ENCODE data around the gene GPR62.

Gene GPR62

DNA sequence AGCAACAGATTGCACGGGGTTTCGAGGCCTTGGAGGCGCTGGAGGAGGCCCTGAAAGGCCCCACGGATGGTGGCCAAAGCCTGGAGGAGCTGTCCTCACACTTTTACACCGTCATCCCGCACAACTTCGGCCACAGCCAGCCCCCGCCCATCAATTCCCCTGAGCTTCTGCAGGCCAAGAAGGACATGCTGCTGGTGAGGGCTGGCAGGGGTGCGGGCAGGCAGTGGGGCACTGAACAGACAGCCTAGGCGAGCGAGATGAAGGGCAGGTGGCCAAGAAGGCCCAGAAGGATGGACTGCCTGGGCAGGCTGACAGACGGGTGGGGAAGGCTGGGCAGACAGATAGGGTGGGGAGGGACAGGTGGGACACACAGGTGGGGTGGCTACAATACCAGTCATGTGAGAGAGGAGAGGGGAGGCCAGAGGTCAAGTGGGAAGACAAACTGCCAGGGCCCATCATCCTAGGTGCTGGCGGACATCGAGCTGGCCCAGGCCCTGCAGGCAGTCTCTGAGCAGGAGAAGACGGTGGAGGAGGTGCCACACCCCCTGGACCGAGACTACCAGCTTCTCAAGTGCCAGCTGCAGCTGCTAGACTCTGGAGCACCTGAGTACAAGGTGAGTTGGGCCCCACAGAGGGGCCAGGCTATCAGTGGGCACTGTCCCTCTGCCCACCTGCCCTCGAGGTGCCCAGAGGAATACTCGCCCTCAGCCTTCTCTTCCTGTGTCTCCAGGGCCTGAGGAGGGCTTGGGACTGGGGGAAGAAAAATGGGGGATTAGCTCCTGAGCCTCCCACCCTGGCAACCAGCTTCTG is 9.9 kb upstream of the GPR62 start:
- Histone ChIP-seq H3K36me3 (peaks cover 0 to 50% (median 0%) of the 10 kb centered on the region in 3 donors), H3K9me3 (no peaks in the 10 kb centered on the region), H3K4me1 (peaks cover 0 to 28% (median 24%) of the 10 kb centered on the region in 4 donors), H3K4me3 (no peak overlapping the region), H3K27ac (no peak overlapping the region), H3K27me3 (no peaks in the 10 kb centered on the region)
- TF ChIP-seq, protein P1, sequence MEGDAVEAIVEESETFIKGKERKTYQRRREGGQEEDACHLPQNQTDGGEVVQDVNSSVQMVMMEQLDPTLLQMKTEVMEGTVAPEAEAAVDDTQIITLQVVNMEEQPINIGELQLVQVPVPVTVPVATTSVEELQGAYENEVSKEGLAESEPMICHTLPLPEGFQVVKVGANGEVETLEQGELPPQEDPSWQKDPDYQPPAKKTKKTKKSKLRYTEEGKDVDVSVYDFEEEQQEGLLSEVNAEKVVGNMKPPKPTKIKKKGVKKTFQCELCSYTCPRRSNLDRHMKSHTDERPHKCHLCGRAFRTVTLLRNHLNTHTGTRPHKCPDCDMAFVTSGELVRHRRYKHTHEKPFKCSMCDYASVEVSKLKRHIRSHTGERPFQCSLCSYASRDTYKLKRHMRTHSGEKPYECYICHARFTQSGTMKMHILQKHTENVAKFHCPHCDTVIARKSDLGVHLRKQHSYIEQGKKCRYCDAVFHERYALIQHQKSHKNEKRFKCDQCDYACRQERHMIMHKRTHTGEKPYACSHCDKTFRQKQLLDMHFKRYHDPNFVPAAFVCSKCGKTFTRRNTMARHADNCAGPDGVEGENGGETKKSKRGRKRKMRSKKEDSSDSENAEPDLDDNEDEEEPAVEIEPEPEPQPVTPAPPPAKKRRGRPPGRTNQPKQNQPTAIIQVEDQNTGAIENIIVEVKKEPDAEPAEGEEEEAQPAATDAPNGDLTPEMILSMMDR (IDR thresholded peaks at IDR 0.05): no peak
- peak in 1 of 2 donors; percentile 62 for DNase-seq
- intact Hi-C loops (cut with DNase I; ENCODE audit: low total_unique reads): no loop called here

DNA sequence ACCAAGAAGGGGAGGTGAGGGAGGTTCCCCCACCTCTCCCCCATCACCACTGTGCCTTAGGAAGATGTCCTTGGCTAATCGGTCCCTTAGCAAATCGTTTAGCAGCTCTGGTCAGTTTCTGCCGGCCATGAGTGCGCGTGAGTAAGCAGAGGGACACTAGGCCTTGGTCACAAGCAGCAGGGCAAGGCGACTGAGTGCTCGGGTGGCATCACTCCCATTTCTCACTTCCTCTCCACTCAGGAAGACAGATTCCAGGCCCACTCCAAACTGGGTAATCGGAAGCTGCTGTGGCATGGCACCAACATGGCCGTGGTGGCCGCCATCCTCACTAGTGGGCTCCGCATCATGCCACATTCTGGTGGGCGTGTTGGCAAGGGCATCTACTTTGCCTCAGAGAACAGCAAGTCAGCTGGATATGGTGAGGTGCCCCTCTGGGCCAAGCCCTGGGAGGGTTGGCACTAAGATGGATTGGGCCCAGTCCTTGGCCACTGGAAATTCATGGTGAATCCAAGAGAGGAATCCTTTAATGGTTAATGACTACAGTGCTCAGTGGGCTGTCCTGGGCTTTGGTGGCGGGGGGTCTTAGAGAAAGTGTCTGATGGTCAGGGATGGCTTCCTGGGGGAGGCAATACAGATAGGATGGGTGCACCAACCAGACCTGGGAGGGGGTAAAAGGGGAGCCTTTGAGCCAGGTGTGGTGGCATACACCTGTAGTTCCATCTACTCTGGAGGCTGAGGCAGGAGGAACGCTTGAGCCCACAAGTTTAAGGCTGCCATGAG is 9.1 kb upstream of the GPR62 start:
- Histone ChIP-seq H3K9me3 (no peaks in the 10 kb centered on the region), H3K27me3 (no peaks in the 10 kb centered on the region), H3K36me3 (peaks cover 0 to 50% (median 0%) of the 10 kb centered on the region in 3 donors), H3K4me1 (peaks cover 0 to 20% (median 16%) of the 10 kb centered on the region in 4 donors), H3K27ac (no peak overlapping the region), H3K4me3 (no peak overlapping the region)
- intact Hi-C loops (cut with DNase I; ENCODE audit: low total_unique reads): no loop called here
- peak in 1 of 2 donors; percentile 64 for DNase-seq
- TF ChIP-seq, protein P1 (IDR thresholded peaks at IDR 0.05): no peak

DNA sequence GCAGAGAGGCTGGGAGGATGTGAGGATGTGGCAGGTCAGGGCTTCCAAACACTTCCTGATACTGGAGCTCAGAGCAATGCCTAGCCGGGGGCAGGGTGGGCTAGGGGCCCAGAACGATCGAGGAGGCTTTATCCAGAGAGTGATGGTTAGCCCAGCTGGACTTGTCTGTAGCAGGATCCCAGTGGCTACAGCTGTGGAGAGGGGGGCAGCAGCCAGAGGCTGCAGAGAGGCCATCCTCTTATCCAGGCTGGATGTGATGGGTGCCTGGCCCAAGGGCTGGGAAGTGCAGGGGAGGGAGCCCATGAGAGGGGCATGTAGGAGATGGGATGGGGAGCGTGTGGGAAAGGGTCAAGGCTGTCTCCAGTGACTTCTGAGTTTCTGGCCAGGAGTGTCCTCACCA is 8.4 kb upstream of the GPR62 start:
- TF ChIP-seq, protein P1 (IDR thresholded peaks at IDR 0.05): no peak
- DNase-seq: peak in 1 of 2 donors; percentile 42
- Histone ChIP-seq H3K36me3 (peaks cover 0 to 50% (median 0%) of the 10 kb centered on the region in 3 donors), H3K9me3 (no peaks in the 10 kb centered on the region), H3K4me3 (no peak overlapping the region), H3K27ac (no peak overlapping the region), H3K4me1 (peaks cover 0 to 15% (median 12%) of the 10 kb centered on the region in 4 donors), H3K27me3 (no peaks in the 10 kb centered on the region)
- intact Hi-C loops (cut with DNase I; ENCODE audit: low total_unique reads): no loop called here

DNA sequence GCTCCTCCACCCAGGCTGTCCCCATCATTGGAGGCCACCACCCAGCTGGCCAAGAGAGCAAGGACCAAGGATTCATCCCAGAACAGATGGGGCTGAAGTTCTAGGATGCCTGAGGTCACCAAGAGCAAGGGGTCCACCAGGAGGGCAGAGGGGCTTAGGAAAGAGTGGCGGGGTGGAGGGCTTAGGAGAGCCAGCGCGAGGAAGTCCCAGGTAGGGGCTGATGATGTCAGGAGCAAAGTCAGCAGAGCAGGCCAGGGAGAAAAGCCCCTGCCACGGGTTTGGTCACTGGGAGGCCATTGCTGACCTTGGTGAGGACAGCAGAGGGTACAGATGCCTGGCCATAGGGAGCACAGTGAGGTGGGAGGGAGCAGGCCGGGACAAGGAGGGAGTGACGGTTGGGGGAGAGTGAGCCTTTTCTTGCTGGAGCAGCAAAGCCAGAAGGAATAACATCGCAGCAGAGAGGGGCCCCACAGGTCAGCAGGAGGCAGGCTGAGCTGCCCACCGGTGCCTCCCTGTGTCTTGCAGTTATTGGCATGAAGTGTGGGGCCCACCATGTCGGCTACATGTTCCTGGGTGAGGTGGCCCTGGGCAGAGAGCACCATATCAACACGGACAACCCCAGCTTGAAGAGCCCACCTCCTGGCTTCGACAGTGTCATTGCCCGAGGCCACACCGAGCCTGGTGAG is 7.8 kb upstream of the GPR62 start:
- Histone ChIP-seq H3K4me1 (peaks cover 0 to 12% (median 11%) of the 10 kb centered on the region in 4 donors), H3K9me3 (no peaks in the 10 kb centered on the region), H3K27me3 (no peaks in the 10 kb centered on the region), H3K27ac (no peak overlapping the region), H3K36me3 (peaks cover 0 to 50% (median 0%) of the 10 kb centered on the region in 3 donors), H3K4me3 (no peak overlapping the region)
- peak in 1 of 2 donors; percentile 55 for DNase-seq
- TF ChIP-seq, protein P1 (IDR thresholded peaks at IDR 0.05): no peak
- intact Hi-C loops (cut with DNase I; ENCODE audit: low total_unique reads): no loop called here

DNA sequence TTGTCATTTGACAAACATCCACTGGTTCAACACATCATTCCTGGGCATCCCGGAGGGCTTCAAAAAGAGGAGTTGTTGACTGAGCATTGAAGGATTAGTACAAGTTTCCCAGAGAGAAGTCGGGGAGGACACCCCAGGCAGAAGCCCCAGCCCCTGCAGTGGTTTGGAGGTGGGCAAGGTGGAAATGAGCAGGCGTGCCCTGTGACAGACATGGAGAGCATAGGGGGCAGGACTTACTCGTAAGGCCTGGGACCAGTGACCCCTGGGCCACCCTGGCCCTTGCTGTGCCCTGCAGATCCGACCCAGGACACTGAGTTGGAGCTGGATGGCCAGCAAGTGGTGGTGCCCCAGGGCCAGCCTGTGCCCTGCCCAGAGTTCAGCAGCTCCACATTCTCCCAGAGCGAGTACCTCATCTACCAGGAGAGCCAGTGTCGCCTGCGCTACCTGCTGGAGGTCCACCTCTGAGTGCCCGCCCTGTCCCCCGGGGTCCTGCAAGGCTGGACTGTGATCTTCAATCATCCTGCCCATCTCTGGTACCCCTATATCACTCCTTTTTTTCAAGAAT is 7.1 kb upstream of the GPR62 start:
- intact Hi-C loops (cut with DNase I; ENCODE audit: low total_unique reads): no loop called here
- TF ChIP-seq, protein P1 (IDR thresholded peaks at IDR 0.05): no peak
- peaks cover 0 to 5% (median 3%) of the 10 kb centered on the region in 4 donors for H3K4me1 ChIP-seq
- peaks cover 0 to 50% (median 0%) of the 10 kb centered on the region in 3 donors for H3K36me3 ChIP-seq
- no peak overlapping the region for H3K4me3 ChIP-seq
- no peak for DNase-seq
- H3K27me3 ChIP-seq: no peaks in the 10 kb centered on the region
- H3K9me3 ChIP-seq: no peaks in the 10 kb centered on the region
- no peak overlapping the region for H3K27ac ChIP-seq
